ENCODE results near the gene PCSK9.

The PCSK9 gene

DNA sequence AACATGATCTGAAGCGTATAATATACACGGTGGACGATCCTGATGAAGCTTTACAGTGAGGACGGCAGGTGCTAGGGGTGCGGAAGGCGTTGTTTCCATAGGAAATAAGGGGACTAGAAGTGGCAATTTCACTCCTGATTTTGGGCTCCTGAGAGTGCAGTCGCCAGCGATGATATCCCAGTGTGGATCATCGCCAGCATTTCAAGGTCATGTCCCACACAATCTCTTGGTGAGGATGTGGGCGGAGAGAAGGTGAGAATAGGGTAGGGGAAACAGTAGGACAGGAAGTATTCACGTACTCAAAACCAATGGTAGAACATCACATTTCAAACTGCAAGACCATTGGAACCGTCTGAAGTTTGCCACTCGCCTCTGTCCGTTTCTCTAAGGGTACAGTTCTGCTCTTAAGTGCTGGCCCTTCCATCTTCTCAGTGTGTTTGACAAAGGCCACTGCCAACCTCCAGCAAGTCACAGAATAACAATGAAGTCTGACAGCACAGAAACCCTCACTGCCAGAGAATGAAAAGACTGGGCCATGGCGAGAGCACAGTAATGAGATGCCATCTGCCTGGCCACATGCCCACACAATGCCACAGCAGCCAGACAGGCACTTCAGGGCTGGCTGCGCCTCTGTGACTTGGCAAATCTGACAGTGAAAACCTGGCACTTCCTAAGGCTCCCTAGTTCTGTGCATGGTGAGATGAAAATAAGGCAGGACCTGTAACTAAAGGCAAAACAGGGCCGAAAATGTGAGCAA, 27.9 kb downstream of the PCSK9 start:
- DNase-seq = peak; percentile 66 to 94 (median 86)
- intact Hi-C loops (cut with DNase I) = no loop called here

GRCh38 chr1:55067914-55068313, 28.6 kb downstream of the PCSK9 start:
- no peak for DNase-seq
- intact Hi-C loops (cut with DNase I) = no loop called here

- DNase-seq = peak in 1 of 42 donors; percentile 35
- intact Hi-C loops (cut with DNase I) = no loop called here
These were observed 29.3 kb downstream of the PCSK9 start for GRCh38 chr1:55068638-55069037.

GRCh38 chr1:55069280-55069679, 29.9 kb downstream of the PCSK9 start:
- intact Hi-C loops (cut with DNase I) = no loop called here
- peak in 1 of 42 donors; percentile 21 for DNase-seq

- intact Hi-C loops (cut with DNase I) = no loop called here
- no peak for DNase-seq
These were observed 31.2 kb downstream of the PCSK9 start for GRCh38 chr1:55070293-55071164.

GRCh38 chr1:55071477-55071876, 32.1 kb downstream of the PCSK9 start:
- peak in 13 of 42 donors; percentile 18 to 66 (median 38) for DNase-seq
- intact Hi-C loops (cut with DNase I) = no loop called here

GRCh38 chr1:55073187-55073916, 34.0 kb downstream of the PCSK9 start:
- intact Hi-C loops (cut with DNase I) = no loop called here
- no peak for DNase-seq

GRCh38 chr1:55074455-55074854, 35.1 kb downstream of the PCSK9 start:
- intact Hi-C loops (cut with DNase I) = no loop called here
- DNase-seq = no peak

GRCh38 chr1:55076356-55076755, 37.0 kb downstream of the PCSK9 start:
- no peak for DNase-seq
- intact Hi-C loops (cut with DNase I) = no loop called here

DNA sequence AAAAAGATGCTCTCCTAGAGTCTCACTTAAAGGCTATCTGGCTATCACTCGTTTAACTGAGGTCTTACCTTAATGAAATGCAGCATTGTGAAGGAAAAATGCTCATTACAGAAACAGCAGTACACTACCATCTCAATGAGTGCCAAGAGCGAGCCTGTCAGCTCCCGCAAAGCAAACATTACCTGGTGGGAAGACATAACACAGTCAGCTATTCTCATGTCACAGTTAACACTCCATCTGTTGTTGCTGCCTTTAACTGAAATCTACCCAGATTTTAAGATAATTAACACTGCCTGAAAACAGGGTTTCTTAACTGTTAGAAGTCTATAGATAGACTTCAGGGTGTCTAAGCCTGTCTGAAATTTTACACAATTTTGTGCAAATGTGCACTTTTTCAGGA, 39.1 kb downstream of the PCSK9 start:
- DNase-seq = no peak

GRCh38 chr1:55079651-55080050, 40.3 kb downstream of the PCSK9 start:
- no peak for DNase-seq
- intact Hi-C loops (cut with DNase I) = no loop called here

More for the DNA sequence above, 39.1 kb downstream of the PCSK9 start:
- intact Hi-C loops (cut with DNase I) = no loop called here

DNA sequence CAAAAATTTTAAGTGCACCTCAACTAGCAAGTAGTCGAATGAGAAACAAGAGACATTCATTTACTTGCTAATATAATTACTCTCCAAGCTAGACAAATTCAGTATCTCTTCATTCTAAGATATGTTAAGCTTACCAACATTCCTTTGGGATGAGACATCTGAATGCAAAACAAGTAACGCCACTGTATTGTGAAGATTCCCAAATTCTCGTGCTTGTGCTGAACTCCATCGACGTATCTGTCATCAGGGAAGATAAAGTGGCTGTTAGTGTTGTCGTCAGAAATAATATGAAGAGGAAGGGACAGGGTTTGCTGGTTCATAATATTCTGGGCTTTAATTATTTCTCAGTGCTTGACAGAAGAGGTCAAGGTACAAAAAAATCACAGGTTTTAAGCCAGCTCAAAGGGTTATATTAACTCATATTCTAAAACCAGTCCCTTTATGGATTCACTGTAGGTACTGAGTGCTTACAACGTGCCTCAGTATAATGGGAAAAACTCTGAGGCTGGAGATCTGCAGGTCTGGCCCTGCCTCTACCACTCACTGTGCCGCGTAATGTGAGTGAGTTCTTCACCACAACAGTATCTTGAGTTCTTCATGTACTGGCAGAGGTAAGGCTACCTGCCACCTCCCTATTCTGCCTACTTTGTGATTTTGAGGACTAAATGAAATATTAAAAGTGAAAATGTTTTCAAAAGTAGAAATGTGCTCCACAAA, 42.0 kb downstream of the PCSK9 start:
- no peak for DNase-seq

DNA sequence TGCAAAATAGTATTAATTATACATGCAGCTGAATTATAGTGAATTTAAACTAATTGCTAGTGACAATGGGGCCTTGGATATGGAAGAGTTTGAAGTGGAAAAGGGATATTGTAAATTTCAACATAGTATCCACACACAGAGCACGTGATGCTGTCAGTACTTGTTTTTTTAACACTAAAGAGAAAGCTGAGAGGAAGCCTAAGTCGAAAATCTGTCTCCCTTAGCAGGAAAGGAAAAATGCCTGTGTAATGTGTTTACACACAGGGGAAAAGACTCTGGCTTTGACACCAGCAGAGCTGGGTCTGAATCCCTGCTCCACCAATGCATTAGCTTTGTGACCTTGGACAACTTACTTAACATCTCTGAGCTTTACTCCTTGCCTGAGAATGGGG, 42.6 kb downstream of the PCSK9 start:
- DNase-seq = no peak
- intact Hi-C loops (cut with DNase I) = no loop called here

More for the DNA sequence above, 42.0 kb downstream of the PCSK9 start:
- intact Hi-C loops (cut with DNase I) = no loop called here

DNA sequence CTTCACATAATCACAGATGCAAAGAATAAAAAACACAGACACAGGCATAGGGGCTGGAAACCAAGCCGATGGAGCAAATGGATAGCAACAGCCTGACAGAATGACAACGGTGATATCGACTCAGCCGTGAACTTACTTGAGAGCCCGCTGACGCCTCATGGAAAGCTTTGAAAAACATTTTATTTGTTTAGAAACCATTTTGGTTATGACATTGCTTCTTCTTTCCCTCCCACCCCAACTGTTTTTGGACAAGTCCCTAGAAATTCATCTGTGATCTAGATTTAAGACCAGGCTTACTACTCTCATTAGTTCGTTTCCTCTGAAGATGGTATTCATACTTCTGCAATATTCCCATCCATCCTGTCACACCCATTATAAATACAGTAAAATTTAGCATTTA, 44.9 kb downstream of the PCSK9 start:
- intact Hi-C loops (cut with DNase I) = no loop called here
- DNase-seq = no peak

DNA sequence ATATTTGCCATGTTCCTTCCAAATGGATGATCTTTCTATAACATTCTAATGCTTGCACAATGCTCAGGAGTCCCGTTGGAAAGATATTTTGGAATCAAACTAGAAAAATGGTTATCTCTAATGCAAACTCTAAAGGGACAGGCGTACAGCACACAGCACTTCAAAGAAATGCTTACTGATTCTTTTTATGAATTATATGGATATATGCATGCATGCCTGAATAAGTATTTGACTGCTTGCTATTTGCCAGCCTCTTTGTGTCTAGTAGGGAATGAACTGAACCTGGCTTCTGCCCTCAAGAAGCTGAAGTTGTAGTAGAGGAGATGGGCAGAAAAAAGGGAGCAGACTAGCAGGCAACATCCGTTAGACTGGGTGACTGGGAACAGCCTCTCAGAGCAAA, 48.1 kb downstream of the PCSK9 start:
- intact Hi-C loops (cut with DNase I) = no loop called here
- no peak for DNase-seq

DNA sequence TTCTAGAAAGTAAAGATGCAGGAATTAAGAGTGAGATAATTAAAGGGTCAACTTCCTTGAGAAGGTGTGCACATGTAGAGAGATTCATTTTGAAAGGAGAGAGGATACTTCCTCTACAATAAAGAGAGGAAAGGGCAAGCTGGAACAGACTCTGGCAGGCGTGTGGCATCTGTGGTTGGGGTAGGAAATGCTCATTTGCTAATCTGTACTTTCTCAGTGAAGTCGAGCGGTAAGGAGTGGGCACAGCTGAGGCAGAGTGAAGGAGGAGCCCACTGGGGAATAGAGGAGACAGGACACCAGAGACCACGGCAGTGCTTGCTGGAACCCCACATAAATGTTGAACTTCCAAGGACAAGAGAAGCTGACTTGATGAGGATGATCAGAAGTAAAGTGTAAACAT, 49.1 kb downstream of the PCSK9 start:
- DNase-seq = no peak
- intact Hi-C loops (cut with DNase I) = no loop called here

GRCh38 chr1:55089683-55090082, 50.3 kb downstream of the PCSK9 start:
- intact Hi-C loops (cut with DNase I) = no loop called here
- DNase-seq = no peak

DNA sequence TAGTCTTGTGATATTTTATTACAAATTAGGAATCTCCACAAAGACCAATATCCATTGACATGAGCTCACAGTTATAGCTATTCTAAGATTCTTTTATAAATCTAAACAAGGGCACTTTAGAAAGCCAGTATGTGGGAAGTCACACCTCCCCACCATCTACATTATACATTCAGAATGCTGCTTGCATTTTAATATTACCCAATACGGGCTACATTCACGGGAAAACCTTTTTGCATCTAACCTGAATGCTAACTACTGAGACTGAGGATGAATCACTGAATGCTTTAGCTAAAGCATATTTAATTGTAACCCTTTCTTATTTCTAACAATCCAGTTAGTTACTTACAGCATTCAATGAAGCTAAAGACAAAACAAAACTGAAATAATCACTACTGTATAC, 53.1 kb downstream of the PCSK9 start:
- peak in 1 of 42 donors; percentile 14 for DNase-seq
- intact Hi-C loops (cut with DNase I) = no loop called here

- DNase-seq = no peak
- intact Hi-C loops (cut with DNase I) = no loop called here
These were observed 55.7 kb downstream of the PCSK9 start for GRCh38 chr1:55095095-55095494.

Measured in head of caudate nucleus (tissue), 42 donors.